DOHH2 (cell line): Measurements from ENCODE around the gene HAP1.

Experiments used
- H3F3A ChIP-seq: fragments of 200-600 bp; sonication (generic), shearing (Covaris generic); 2 replicates; pipeline ENCODE4 v1.6.0; 2016; ENCODE audit warnings: antibody characterized with exemption, mild to moderate bottlenecking; ENCODE audit not compliant: control insufficient read depth, insufficient read depth
- H3K27ac ChIP-seq: fragments of 200-600 bp; sonication (generic); 2 replicates; pipeline ENCODE4 v1.5.1; 2014; ENCODE audit warnings: low read depth, mild to moderate bottlenecking, low read length, moderate library complexity
- H3K27me3 ChIP-seq: fragments of 200-600 bp; sonication (generic); 2 replicates; pipeline ENCODE4 v1.6.1; 2014; ENCODE audit warnings: mild to moderate bottlenecking, low read length, mixed read lengths; ENCODE audit not compliant: control insufficient read depth
- H3K36me3 ChIP-seq: fragments of 200-600 bp; sonication (generic); 2 replicates; pipeline ENCODE4 v1.6.1; 2014; ENCODE audit warnings: mild to moderate bottlenecking, low read length, moderate library complexity, mixed read lengths; ENCODE audit not compliant: control insufficient read depth
- H3K4me1 ChIP-seq: fragments of 200-600 bp; sonication (generic); 2 replicates; pipeline ENCODE4 v1.6.1; 2014; ENCODE audit warnings: mild to moderate bottlenecking, low read length, mixed read lengths; ENCODE audit not compliant: control insufficient read depth
- H3K4me2 ChIP-seq: fragments of 200-600 bp; sonication (generic); 2 replicates; pipeline ENCODE4 v1.6.0; 2014; ENCODE audit warnings: mild to moderate bottlenecking, low read length, moderate library complexity
- H3K4me3 ChIP-seq: fragments of 200-600 bp; sonication (generic); 2 replicates; pipeline ENCODE4 v1.5.1; 2014; ENCODE audit warnings: mild to moderate bottlenecking, low read length, mixed read lengths
- H3K79me2 ChIP-seq: fragments of 200-600 bp; sonication (generic); 2 replicates; pipeline ENCODE4 v1.6.1; 2014; ENCODE audit warnings: mild to moderate bottlenecking, low read length, mixed read lengths; ENCODE audit not compliant: control insufficient read depth
- H3K9me2 ChIP-seq: fragments of 200-600 bp; sonication (generic); replicated peaks from 2 replicates; pipeline ENCODE4 v1.6.1; 2014; ENCODE audit warnings: mild to moderate bottlenecking, low read length, mixed read lengths; ENCODE audit not compliant: control insufficient read depth
- H3K9me3 ChIP-seq: fragments of 200-600 bp; sonication (generic); 2 replicates; pipeline ENCODE4 v1.6.1; 2014; ENCODE audit warnings: antibody characterized with exemption, low read length, mixed read lengths; ENCODE audit not compliant: control insufficient read depth, insufficient read depth
- H4K20me1 ChIP-seq: fragments of 200-600 bp; sonication (generic); 2 replicates; pipeline ENCODE4 v1.6.0; 2014; ENCODE audit warnings: low read depth, mild to moderate bottlenecking, antibody characterized with exemption, low read length, moderate library complexity; ENCODE audit not compliant: control insufficient read depth, insufficient read depth
- EZH2phosphoT487 ChIP-seq: fragments of 200-600 bp; sonication (generic); IDR thresholded peaks from 2 replicates; pipeline ENCODE4 v1.6.1; 2017; ENCODE audit warnings: borderline replicate concordance, mild to moderate bottlenecking, antibody characterized with exemption, low read length, moderate library complexity, mixed read lengths
- TF ChIP-seq, protein P1 (sequence below): fragments of 200-600 bp; sonication (generic); IDR thresholded peaks from one replicate; pipeline ENCODE4 v1.5.1; 2014; ENCODE audit warnings: antibody characterized with exemption, mild to moderate bottlenecking, low read depth, low read length; ENCODE audit not compliant: poor library complexity, severe bottlenecking

The HAP1 gene

DNA sequence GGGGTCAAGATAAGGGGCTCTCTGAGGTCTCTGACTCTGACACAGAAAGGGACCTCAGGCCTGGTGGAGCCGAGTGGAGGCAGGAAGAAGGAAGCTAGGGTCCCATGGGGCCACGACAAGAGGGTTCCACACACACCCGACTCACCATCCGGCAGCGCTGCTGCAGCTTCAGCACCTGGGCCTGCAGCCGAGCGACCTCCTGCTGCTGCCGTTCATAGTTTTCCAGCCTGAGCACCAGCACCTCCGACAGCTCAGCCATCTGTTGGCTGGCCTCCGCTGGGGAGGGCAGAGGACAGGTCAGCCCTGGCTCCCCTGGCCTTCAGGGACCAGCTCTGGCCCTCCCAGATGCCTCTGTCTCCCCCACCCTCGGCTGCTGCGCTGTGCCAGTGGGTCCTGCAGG is 6.4 kb downstream of the HAP1 start:
- Histone ChIP-seq H3F3A (no peaks in the 10 kb centered on the region), H4K20me1 (no peaks in the 10 kb centered on the region), H3K79me2 (no peaks in the 10 kb centered on the region), H3K4me2 (peak overlapping the region; percentile 47), H3K27ac (no peak overlapping the region), H3K4me3 (peak overlapping the region; percentile 27), H3K4me1 (peaks cover 20% of the 10 kb centered on the region), H3K9me3 (no peaks in the 10 kb centered on the region), H3K9me2 (no peaks in the 10 kb centered on the region), H3K27me3 (peaks cover 9% of the 10 kb centered on the region; the same call in 1 of the 2 replicates), H3K36me3 (no peaks in the 10 kb centered on the region)
- TF ChIP-seq, protein P1, sequence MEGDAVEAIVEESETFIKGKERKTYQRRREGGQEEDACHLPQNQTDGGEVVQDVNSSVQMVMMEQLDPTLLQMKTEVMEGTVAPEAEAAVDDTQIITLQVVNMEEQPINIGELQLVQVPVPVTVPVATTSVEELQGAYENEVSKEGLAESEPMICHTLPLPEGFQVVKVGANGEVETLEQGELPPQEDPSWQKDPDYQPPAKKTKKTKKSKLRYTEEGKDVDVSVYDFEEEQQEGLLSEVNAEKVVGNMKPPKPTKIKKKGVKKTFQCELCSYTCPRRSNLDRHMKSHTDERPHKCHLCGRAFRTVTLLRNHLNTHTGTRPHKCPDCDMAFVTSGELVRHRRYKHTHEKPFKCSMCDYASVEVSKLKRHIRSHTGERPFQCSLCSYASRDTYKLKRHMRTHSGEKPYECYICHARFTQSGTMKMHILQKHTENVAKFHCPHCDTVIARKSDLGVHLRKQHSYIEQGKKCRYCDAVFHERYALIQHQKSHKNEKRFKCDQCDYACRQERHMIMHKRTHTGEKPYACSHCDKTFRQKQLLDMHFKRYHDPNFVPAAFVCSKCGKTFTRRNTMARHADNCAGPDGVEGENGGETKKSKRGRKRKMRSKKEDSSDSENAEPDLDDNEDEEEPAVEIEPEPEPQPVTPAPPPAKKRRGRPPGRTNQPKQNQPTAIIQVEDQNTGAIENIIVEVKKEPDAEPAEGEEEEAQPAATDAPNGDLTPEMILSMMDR = no peak
- TF ChIP-seq EZH2phosphoT487 = no peak

DNA sequence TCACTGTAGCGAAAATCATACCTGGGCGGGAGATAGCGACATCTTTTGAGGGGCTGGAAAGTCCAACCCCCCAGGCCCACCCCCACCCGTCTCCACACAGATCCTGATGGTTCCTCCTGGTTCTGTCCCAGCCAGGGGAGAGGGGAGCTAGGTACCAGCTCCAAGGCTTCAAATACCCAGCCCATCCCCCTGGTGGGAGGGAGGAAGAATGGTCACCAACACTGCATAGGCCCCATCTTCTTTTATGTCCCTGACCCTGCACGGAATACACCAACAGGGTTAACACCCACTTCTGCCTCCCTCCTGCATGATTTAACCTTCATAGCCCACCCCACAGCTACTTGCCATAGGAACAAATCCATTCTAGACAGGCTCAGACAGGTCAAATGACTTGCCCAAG is 9.3 kb downstream of the HAP1 start:
- TF ChIP-seq EZH2phosphoT487 = no peak
- TF ChIP-seq, protein P1 = no peak
- H3K4me3 ChIP-seq = no peak overlapping the region
- H3K4me1 ChIP-seq = peaks cover 14% of the 10 kb centered on the region
- H3K9me2 ChIP-seq = no peaks in the 10 kb centered on the region
- H3K79me2 ChIP-seq = no peaks in the 10 kb centered on the region
- H3K4me2 ChIP-seq = no peak overlapping the region
- H3K36me3 ChIP-seq = no peaks in the 10 kb centered on the region
- no peaks in the 10 kb centered on the region for H3F3A ChIP-seq
- no peaks in the 10 kb centered on the region for H3K27me3 ChIP-seq
- H3K9me3 ChIP-seq = no peaks in the 10 kb centered on the region
- no peak overlapping the region for H3K27ac ChIP-seq
- H4K20me1 ChIP-seq = no peaks in the 10 kb centered on the region

DNA sequence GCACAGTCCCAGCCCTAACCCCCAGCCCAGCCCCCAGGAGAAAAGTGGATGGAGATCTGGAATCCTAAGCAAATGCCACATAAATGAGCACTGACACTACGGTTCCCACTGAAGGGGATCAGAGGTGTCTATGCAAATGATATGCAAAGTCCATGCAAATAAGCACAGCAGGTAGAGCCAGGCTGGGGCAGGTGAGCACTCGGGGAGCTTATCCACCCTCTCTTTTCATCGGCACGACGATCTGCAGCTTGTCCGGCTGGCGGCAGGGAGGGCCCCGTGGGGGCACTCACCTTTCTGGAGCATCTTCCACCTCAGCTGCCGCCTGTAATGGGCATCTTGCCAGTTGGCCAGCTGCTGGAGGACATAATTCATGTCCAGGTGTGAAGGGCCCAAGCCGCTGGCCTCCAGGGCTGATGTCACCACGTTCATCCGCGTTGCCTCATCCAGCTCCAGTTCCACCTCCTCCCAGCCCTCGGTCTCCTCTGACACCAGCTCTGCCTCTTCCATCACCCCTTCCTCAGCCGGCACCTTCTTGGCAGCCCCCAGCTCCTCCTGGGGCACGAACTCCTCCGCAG is 9.9 kb downstream of the HAP1 start:
- Histone ChIP-seq H3K4me2 (no peak overlapping the region), H3K36me3 (no peaks in the 10 kb centered on the region), H4K20me1 (no peaks in the 10 kb centered on the region), H3K4me1 (peaks cover 14% of the 10 kb centered on the region), H3K27ac (no peak overlapping the region), H3K79me2 (no peaks in the 10 kb centered on the region), H3K27me3 (no peaks in the 10 kb centered on the region), H3F3A (no peaks in the 10 kb centered on the region), H3K9me3 (no peaks in the 10 kb centered on the region), H3K9me2 (no peaks in the 10 kb centered on the region), H3K4me3 (no peak overlapping the region)
- no peak for TF ChIP-seq EZH2phosphoT487
- TF ChIP-seq, protein P1 = no peak
